HCT116 (cell line): Measurements from ENCODE around the gene ERC2. TPM values are rescaled to one million over a fixed set of nuclear protein-coding genes. Genes with fewer than 3 reads are reported as not detected.

Source experiments
- ATAC-seq: fragments of 200-7000 bp; cut with Tn5 transposase; 2 replicates; pipeline ENCODE4 v1.9.1; 2020; ENCODE audit warnings: mild to moderate bottlenecking, moderate library complexity
- BruUV-seq: library from RNA; stranded (reverse); fragments of 400-500 nt; replicated peaks from 2 replicates; lab custom pipeline; 2021; lab: Mats Ljungman, UMichigan
- CTCF ChIA-PET: fragments of 300-600 bp; sonication (Branson Sonifier 250); formaldehyde crosslinking; loops from one replicate; lab custom pipeline; 2021; ENCODE audit warnings: antibody characterized with exemption; lab: Charles Lee
- POLR2A ChIA-PET: fragments of 300-600, 350-600 bp; sonication (Branson Sonifier 250); formaldehyde crosslinking; loops from one replicate; lab custom pipeline; 2021; ENCODE audit warnings: antibody characterized with exemption; lab: Charles Lee
- RAD21 ChIA-PET, 2 experiments: fragments of 300-600 bp; sonication (Branson Sonifier 250); formaldehyde crosslinking; loops; one replicate each; lab custom pipeline; 2023; ENCODE audit warnings: low total read pairs in 2 of 2; ENCODE audit not compliant: uncharacterized antibody in 2 of 2, unreplicated experiment in 2 of 2, low non-redundant PET in 1 of 2; lab: Charles Lee
- DNase-seq: peaks from one replicate; pipeline ENCODE4 v3.0.0-alpha.2; 2010; ENCODE audit warnings: low read depth, low spot score
- H2AFZ ChIP-seq: fragments of 200-600 bp; shearing (Covaris generic), sonication (generic); 2 replicates; pipeline ENCODE4 v1.6.1; 2017; ENCODE audit warnings: low read depth, mixed run types, mixed read lengths, antibody characterized with exemption, low read length; ENCODE audit not compliant: poor library complexity, severe bottlenecking
- H3K27ac ChIP-seq: 2 replicates; pipeline ENCODE4 v1.5.1; 2012; ENCODE audit warnings: low read depth, low read length
- H3K27me3 ChIP-seq: fragments of 200-600 bp; sonication (generic); 2 replicates; pipeline ENCODE4 v1.6.1; 2016; ENCODE audit warnings: mixed run types, low read length, mixed read lengths; ENCODE audit not compliant: insufficient read depth
- H3K36me3 ChIP-seq, 2 experiments: fragments of 200-500 bp in 1 of 2; fragments of 200-600 bp in 1 of 2; sonication (Bioruptor generic) in 1 of 2; sonication (generic) in 1 of 2; 2 replicates each; pipeline versions ENCODE4 v1.5.1 to v1.6.1; 2014 to 2016; ENCODE audit warnings: low read length in 2 of 2, inconsistent platforms in 1 of 2, mixed read lengths in 1 of 2, mixed run types in 1 of 2; ENCODE audit not compliant: insufficient read depth in 2 of 2, control insufficient read depth in 1 of 2
- H3K4me1 ChIP-seq, 2 experiments: fragments of 200-600 bp in 1 of 2; sonication (generic) in 1 of 2; 2 replicates each; pipeline versions ENCODE4 v1.5.1 to v1.6.1; 2012 to 2017; ENCODE audit warnings: low read length in 2 of 2, inconsistent platforms in 1 of 2, mild to moderate bottlenecking in 1 of 2, mixed read lengths in 1 of 2, mixed run types in 1 of 2, moderate library complexity in 1 of 2; ENCODE audit not compliant: insufficient read depth in 2 of 2, control insufficient read depth in 1 of 2
- H3K4me2 ChIP-seq: fragments of 200-600 bp; sonication (generic); 2 replicates; pipeline ENCODE4 v1.6.1; 2017; ENCODE audit warnings: mixed run types, low read length, mixed read lengths
- H3K4me3 ChIP-seq, 2 experiments: fragments of 200-600 bp in 1 of 2; sonication (generic) in 1 of 2; replicated peaks in 1 of 2; 2 replicates each; pipeline ENCODE4 v1.5.1; 2011 to 2016; ENCODE audit warnings: low read length in 2 of 2, control low read depth in 1 of 2, low read depth in 1 of 2, mild to moderate bottlenecking in 1 of 2, mixed read lengths in 1 of 2, mixed run types in 1 of 2
- H3K79me2 ChIP-seq: fragments of 200-600 bp; sonication (generic); 2 replicates; pipeline ENCODE4 v1.6.1; 2017; ENCODE audit warnings: mild to moderate bottlenecking, mixed run types, low read length, moderate library complexity, mixed read lengths; ENCODE audit not compliant: insufficient read depth
- H3K9ac ChIP-seq: fragments of 200-600 bp; sonication (generic); 2 replicates; pipeline ENCODE4 v1.6.1; 2016; ENCODE audit warnings: low read length, mixed read lengths
- H3K9me2 ChIP-seq: fragments of 200-600 bp; sonication (generic), shearing (Covaris generic); 2 replicates; pipeline ENCODE4 v1.6.1; 2017; ENCODE audit warnings: mixed run types, mild to moderate bottlenecking, moderate library complexity; ENCODE audit not compliant: insufficient read depth
- H3K9me3 ChIP-seq, 2 experiments: fragments of 200-500 bp in 1 of 2; fragments of 200-600 bp in 1 of 2; sonication (Bioruptor generic) in 1 of 2; sonication (generic) in 1 of 2; 2 replicates each; pipeline ENCODE4 v1.6.1; 2014 to 2017; ENCODE audit warnings: low read length in 2 of 2, mixed read lengths in 2 of 2, inconsistent platforms in 1 of 2, low read depth in 1 of 2, mild to moderate bottlenecking in 1 of 2, mixed run types in 1 of 2, moderate library complexity in 1 of 2; ENCODE audit not compliant: control insufficient read depth in 1 of 2, insufficient read depth in 1 of 2
- H4K20me1 ChIP-seq: fragments of 200-600 bp; sonication (generic), shearing (Covaris generic); 2 replicates; pipeline ENCODE4 v1.6.1; 2017; ENCODE audit warnings: mixed run types, mild to moderate bottlenecking, moderate library complexity; ENCODE audit not compliant: insufficient read depth
- ELF1 ChIP-seq: IDR thresholded peaks from 2 replicates; pipeline ENCODE4 v1.6.1; 2012; ENCODE audit warnings: low read depth, borderline replicate concordance
- EZH2 ChIP-seq: fragments of 200-600 bp; sonication (generic); IDR thresholded peaks from 2 replicates; pipeline ENCODE4 v1.6.1; 2017; ENCODE audit warnings: antibody characterized with exemption, mixed run types
- MAX ChIP-seq: IDR thresholded peaks from 2 replicates; pipeline ENCODE4 v1.6.1; 2012
- POLR2AphosphoS5 ChIP-seq: IDR thresholded peaks from 2 replicates; pipeline ENCODE4 v1.6.1; 2011; ENCODE audit warnings: mild to moderate bottlenecking, low read depth, low read length, moderate library complexity
- RAD21 ChIP-seq: IDR thresholded peaks from 2 replicates; pipeline ENCODE4 v1.6.1; 2012; ENCODE audit warnings: low read depth, mild to moderate bottlenecking
- SIN3A ChIP-seq: IDR thresholded peaks from 2 replicates; pipeline ENCODE4 v1.6.1; 2012; ENCODE audit warnings: low read depth
- SP1 ChIP-seq: IDR thresholded peaks from 2 replicates; pipeline ENCODE4 v1.6.1; 2012; ENCODE audit warnings: low read depth
- TCF7L2 ChIP-seq: IDR thresholded peaks from 2 replicates; pipeline ENCODE4 v1.7.0; 2011; ENCODE audit warnings: borderline replicate concordance, inconsistent platforms; ENCODE audit not compliant: insufficient read depth, insufficient read length; ENCODE audit errors: extremely low read depth
- ZBTB33 ChIP-seq: IDR thresholded peaks from 2 replicates; pipeline ENCODE4 v1.6.1; 2011; ENCODE audit warnings: mild to moderate bottlenecking, low read length, moderate library complexity; ENCODE audit not compliant: insufficient replicate concordance; ENCODE audit errors: extremely low read depth
- ZNF274 ChIP-seq: fragments of 200-500 bp; sonication (Bioruptor generic); IDR thresholded peaks from 2 replicates; pipeline ENCODE4 v1.6.1; 2014; ENCODE audit warnings: mild to moderate bottlenecking, low read depth, low read length, inconsistent platforms
- intact Hi-C: fragments of 100-400 bp; cut with micrococcal nuclease; formaldehyde crosslinking; loops from 2 replicates; pipeline ENCODE4 v1.10.0; 2022
- total RNA-seq: library from RNA; stranded (reverse); gene quantifications from one replicate; pipeline ENCODE4 v1.2.1, GENCODE V29; 2021; ENCODE audit not compliant: unreplicated experiment
- TF ChIP-seq, protein P1 (sequence below), 3 experiments: fragments of 200-600 bp in 1 of 3; sonication (generic) in 1 of 3; IDR thresholded peaks in 2 of 3; conservative IDR thresholded peaks in 1 of 3; 2 replicates each; pipeline ENCODE4 v1.5.1; 2012 to 2017; ENCODE audit warnings: low read depth in 2 of 3, low read length in 2 of 3, antibody characterized with exemption in 1 of 3, borderline replicate concordance in 1 of 3, control low read depth in 1 of 3, mild to moderate bottlenecking in 1 of 3, mixed read lengths in 1 of 3, mixed run types in 1 of 3, moderate library complexity in 1 of 3; ENCODE audit not compliant: insufficient read depth in 1 of 3

ERC2 gene
- total RNA-seq, 1 experiment from 2014 or later: not detected

DNA sequence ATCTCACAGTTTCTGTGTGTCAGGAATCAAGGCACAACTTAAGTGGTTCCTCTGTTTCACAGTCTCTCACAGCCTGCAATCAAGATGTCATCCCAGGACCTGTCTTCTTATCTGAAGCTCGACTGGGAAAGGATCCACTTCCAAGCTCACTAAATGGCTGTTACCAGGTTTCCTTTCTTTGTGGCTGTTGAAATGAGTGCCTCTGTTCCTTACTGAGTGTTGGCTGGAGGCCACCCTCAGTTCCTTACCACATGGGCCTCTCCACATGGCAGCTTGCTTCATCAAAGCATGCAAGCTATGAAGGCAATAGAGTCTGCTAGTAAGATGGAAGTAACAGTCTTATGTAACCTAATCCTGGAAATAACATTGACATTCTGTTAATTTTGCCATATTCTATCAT is 174.0 kb downstream of the ERC2 start (continued):
- TF ChIP-seq ZBTB33 (no peak), TCF7L2 (no peak), ELF1 (no peak), SIN3A (no peak), POLR2AphosphoS5 (no peak), MAX (no peak), RAD21 (no peak), ZNF274 (no peak)

DNA sequence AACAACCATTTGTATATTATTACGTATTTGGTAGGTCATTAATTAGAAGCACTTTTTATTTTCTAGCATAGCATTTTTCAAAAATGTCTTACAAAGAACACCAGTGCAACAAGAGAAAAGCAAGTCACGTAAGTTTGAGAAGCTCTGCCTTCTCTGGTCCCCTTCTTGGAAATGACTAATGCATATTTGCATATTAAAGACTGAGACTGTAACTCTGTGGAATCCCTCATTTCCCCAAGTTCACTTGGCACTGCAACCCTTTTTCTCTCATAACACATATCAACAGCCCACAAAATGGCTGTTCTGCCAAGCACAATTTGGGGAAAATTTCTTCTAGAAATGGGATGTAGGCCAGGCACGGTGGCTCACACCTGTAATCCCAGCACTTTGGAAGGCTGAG is 176.3 kb downstream of the ERC2 start:
- Histone ChIP-seq H3K27me3 (peaks cover 28% of the 10 kb centered on the region), H3K9me3 (no peaks in the 10 kb centered on the region), H3K9ac (no peak overlapping the region), H3K27ac (no peak overlapping the region), H3K36me3 (no peaks in the 10 kb centered on the region)
- intact Hi-C loops: no loop called here
- ATAC-seq (no peak), DNase-seq (no peak)
- TF ChIP-seq SP1: no peak
- no peak for TF ChIP-seq EZH2
- TF ChIP-seq, protein P1, sequence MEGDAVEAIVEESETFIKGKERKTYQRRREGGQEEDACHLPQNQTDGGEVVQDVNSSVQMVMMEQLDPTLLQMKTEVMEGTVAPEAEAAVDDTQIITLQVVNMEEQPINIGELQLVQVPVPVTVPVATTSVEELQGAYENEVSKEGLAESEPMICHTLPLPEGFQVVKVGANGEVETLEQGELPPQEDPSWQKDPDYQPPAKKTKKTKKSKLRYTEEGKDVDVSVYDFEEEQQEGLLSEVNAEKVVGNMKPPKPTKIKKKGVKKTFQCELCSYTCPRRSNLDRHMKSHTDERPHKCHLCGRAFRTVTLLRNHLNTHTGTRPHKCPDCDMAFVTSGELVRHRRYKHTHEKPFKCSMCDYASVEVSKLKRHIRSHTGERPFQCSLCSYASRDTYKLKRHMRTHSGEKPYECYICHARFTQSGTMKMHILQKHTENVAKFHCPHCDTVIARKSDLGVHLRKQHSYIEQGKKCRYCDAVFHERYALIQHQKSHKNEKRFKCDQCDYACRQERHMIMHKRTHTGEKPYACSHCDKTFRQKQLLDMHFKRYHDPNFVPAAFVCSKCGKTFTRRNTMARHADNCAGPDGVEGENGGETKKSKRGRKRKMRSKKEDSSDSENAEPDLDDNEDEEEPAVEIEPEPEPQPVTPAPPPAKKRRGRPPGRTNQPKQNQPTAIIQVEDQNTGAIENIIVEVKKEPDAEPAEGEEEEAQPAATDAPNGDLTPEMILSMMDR (IDR thresholded peaks at IDR 0.05 in 2 of 3, conservative IDR thresholded peaks at IDR 0.05 in 1 of 3; ENCODE audit: borderline replicate concordance in 1 of 3, insufficient read depth in 1 of 3, low read depth in 2 of 3, low read length in 2 of 3): no peak
- TF ChIP-seq RAD21: no peak
- no peak for TF ChIP-seq MAX
- TF ChIP-seq, all 23 proteins: peak for 0
- Histone ChIP-seq H4K20me1 (no peaks in the 10 kb centered on the region), H3K4me1 (no peaks in the 10 kb centered on the region), H3K79me2 (no peaks in the 10 kb centered on the region), H2AFZ (no peak overlapping the region), H3K4me2 (no peak overlapping the region), H3K4me3 (no peak overlapping the region), H3K9me2 (no peaks in the 10 kb centered on the region)
- RAD21 ChIA-PET: no interaction called here
- CTCF ChIA-PET: no interaction called here
- BruUV-seq: no TSS peak
- POLR2A ChIA-PET: no interaction called here
